PFSK-1 (cell line): ENCODE measurements around the gene AR.

Experiments
- POLR2AphosphoS5 ChIP-seq: IDR thresholded peaks from 2 replicates; pipeline ENCODE4 v1.6.1; 2012; ENCODE audit warnings: low read depth, mild to moderate bottlenecking, control low read depth, low read length, moderate library complexity
- REST ChIP-seq, 2 experiments: IDR thresholded peaks; 2 replicates each; pipeline versions ENCODE4 v1.6.1 to v1.8.0; 2011 to 2012; ENCODE audit warnings: low read depth in 2 of 2, low read length in 2 of 2, control low read depth in 1 of 2, inconsistent platforms in 1 of 2, mild to moderate bottlenecking in 1 of 2, moderate library complexity in 1 of 2; ENCODE audit not compliant: insufficient read depth in 1 of 2
- TAF1 ChIP-seq: IDR thresholded peaks from 2 replicates; pipeline ENCODE4 v1.6.1; 2012; ENCODE audit warnings: low read length, control low read depth, borderline replicate concordance; ENCODE audit not compliant: insufficient read depth

GRCh38 chrX:67613996-67614395, 70.2 kb downstream of the AR start:
- no peak for TF ChIP-seq REST (IDR thresholded peaks at IDR 0.05; ENCODE audit: insufficient read depth in 1 of 2, low read depth in 2 of 2, low read length in 2 of 2)
- TF ChIP-seq TAF1: no peak
- no peak for TF ChIP-seq POLR2AphosphoS5
